GM18907 (cell line): Measurements from ENCODE around the gene UBE2D4.

ENCODE experiments used
- ATAC-seq: cut with Tn5 transposase; IDR thresholded peaks from one replicate; pipeline ENCODE4 v1.9.1; 2021; ENCODE audit warnings: mild to moderate bottlenecking, moderate library complexity; ENCODE audit not compliant: unreplicated experiment

UBE2D4 gene

DNA sequence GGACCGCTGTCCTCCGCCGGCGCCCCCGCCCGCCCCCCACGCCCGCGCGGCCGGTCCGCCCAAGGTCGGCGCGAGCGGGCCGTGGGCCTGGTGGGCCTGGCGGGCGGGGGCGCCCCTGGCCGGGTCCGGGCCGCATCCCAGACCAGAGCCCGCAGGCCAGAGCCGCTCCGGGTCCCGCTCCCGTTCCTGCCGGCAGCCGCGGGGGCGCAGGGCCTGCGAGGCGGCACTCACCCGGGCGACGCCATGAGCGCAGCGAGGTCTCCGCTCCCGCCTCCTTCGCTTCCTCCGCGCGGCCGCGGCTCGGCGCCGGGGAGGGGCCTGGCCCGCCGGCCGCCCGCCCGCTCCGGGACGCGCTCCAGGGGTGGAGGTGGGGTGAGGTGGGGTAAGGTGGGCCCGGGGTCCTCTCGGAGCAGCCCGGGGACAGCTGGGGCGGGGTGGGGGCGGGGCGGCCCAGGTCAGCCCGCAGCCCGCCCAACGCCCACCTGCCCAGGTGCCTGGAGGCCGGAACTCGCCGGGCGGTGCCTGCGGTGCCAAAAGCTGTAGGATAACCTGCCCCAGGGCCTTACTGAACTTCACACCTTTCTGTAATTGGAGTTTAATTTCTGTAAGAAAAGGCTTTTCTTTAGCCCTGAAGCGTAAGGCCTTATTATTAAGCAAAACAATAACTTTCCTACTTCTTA lies 19.8 kb upstream of the UBE2D4 start, which contains the start of gene URGCP:
URGCP (minus strand) TSS at position 266 of the 680 bp plus-strand sequence; CDS start at position 245, 21 bp downstream.
- peak; percentile 82 for ATAC-seq

DNA sequence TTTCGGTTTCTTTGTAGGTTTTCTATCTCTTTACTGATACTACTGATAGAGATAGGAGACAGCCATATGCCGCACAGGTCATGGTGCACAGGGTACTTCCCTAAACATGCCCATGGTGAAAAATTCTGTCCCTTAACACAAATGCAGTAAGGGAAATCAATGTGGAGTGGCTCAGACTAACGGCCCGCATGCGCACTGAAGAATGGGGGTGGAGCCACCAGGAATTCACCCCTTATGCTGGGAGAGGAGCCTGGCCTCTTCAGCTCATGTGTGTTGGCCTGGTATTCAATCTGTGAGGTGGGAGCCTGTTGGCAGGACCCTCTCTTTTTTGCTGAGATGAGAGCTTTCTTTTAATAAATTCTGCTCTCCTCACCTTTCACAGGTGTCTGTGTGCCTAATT lies 11.4 kb upstream of the UBE2D4 start:
- no peak for ATAC-seq

DNA sequence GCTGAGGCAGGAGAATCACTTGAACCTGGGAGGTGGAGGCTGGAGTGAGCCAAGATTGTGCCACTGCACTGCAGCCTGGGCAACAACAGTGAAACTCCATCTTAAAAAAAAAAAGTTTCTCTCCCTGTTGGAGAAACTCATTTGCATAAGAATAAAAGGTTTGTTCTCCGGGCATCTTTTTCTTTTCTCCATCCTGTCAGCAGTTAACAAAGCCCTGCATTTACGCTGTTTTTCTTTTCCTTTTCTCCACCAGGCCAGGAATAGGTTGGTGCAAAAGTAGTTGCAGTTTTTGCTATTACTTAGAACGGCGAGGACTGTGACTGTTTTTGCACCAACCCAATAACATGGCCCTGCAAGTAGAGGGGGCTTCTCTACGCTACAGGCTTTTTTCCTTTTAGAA lies 10.3 kb upstream of the UBE2D4 start:
- ATAC-seq: no peak

DNA sequence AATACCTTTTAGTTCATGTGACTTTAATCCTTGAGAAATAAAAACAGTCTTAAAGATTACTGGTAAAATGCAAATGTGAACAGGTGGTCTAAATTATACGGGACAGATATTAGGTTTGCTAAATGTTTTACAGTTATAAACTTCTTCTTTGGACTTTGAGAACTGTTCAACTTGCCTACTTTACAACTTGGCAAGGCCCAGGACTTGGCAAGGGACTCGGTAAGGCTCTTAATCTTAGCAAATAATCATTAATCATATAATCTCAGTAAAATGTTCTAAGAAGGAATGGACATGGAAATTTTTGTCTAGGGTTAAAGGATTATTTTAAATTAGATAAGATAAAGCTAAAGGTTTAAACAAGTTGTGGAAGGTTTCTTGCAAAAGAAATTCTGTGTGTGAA lies 4.8 kb upstream of the UBE2D4 start:
- ATAC-seq: no peak

DNA sequence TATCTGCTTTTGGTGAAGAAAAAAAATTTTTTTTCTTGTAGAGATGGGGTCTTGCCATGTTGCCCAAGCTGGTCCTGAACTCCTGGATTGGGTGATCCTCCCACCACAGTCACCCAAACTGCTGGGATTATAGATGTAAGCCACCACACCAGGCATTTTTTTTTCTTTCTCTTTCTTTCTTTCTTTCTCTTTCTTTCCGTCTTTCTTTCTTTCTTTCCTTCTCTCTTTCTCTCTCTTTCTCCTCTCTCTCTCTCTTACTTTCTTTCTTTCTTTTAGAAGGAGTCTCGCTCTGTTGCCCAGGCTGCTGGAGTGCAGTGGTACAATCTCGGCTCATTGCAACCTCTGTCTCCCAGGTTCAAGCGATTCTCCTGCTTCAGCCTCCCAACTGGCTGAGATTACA lies 3.5 kb upstream of the UBE2D4 start:
- no peak for ATAC-seq

DNA sequence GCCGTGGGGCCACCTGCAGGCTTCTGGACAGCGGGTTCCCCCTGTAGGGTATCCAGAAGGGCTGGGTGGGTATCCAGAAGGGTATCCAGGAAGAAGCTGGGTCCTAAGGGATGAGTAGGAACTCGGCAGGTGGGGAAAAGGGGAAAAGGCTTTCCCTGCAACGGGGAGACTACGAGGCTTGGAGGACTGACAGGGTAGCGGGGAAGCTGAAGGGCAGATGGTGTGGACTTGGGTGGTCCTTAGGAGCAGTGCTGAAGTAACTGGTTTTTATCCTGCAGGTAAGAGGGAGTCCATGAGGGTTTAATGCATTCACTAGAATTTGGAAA lies 525 bp downstream of the UBE2D4 start:
- ATAC-seq: peak; percentile 25

DNA sequence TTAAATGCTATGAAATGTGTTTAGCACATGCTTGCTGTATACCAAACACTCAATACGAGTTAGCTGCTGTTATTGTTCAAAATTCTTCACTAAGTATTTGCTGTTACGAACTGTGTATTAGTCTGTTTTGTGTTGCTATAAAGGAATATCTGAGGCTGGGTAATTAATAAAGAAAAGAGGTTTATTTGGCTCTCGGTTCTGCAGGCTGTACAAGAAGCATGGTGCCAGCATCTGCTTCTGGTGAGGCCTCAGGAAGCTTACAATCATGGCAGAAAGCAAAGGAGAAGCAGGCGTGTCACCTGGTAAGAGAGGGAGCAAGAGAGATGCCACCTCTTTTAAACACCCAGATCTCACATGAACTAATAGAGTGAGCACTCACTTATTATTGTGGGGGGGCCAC lies 1.6 kb downstream of the UBE2D4 start:
- no peak for ATAC-seq

DNA sequence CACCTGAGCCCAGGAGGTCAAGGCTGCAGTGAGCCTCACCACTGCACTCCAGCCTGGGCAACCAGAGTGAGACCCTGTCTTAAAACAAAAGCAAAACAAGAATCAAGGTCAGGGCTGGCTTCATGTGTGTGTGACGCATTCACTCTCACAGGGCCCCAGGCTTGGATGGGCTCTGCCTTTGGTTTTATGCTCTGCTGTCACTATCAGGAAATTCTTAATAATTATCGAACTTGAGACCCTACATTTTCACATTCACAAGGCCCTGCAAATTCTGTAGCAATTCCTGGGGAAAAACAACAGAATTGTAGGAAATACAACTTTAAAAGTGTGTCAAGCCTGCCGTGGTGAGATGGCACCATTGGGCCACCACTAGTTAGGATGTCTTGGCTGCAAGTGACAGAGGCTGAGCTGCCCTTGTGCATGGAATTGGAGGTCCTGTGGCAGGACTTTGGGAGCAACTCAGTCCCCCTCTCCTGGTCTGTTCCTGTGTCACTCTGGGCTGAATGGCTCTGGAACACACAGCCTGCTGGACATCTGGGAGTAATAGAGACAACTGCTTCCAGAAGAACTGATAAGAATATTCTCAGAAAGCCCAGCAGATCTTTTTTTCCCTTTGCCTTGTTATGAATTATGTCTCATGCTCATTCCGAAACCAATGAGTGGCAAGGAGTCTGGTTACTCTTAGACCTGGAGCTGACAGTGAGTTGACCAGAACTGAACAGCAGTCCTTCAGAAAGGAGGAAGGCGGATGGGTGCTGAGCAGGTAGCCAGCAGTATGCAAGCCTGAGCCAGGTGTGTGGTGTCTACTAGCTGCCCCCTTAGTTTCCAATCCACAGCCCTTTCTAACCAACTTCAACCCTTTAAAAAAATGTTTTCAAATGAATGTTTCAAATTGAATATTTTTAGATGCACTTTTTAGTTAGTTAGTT lies 3.6 kb downstream of the UBE2D4 start:
- no peak for ATAC-seq

DNA sequence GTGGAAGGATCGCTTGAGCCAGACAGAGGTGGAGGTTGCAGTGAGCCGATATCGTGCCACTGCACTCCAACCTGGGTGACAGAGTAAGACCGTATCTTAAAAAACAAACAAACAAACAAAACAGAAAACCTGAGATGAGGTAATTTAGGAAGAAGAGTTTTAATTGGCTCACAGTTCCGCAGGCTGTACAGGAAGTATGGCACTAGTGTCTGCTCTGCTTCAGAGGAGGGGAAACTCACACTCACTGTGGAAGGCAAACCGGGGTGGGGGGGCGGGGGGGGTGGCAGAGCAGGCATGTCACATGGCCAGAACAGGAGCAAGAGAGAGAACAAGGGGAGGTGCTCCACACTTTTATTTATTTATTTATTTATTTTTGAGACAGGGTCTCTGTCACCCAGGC lies 5.1 kb downstream of the UBE2D4 start:
- no peak for ATAC-seq

DNA sequence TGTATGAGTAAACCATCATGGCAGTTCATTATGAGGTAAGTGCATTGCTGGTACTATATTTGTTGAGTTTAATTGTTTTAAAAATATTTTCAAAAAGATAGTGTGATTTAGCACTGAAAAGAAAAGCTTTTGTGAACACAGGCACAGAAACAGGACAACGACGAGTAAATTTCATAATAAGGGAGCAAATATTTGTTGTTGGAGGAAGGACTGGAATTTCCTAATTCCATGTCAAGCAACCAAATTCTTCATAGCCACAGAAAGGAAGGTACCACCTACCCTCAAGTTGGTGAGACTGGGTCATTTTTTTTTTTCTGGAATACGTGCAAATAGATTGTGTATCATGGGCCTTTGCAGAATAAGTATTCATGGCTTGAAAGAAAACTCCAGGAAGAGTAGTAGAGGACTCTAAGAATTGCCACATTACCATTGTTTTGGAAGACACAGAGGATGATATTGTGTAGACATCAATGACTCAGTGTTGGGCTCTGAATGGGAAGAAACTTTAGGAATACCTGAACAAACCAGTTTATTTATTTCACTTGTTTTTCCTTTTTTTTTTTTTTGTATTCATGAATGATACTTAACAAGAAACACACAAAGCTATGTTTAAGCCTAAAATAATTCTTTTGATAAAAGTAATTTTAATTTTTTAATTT lies 7.8 kb downstream of the UBE2D4 start:
- no peak for ATAC-seq

DNA sequence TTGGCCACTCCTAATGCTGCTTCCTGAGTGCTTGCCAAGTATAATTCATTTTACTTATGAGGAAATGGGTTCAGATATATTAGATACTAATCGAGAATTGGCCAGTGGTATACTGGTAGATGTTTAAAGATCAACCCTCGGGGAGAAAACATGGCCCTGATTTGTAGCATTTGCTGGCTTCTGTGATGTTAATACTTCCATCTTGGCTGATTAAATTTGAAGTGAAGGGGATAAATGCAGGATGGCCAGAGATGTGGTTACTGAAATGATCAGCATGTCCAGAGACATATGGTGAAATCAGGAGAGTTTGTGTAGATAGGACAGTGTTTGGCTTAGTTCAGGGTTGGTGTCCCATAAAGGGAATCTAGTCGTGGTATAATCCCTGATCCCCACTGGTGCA lies 11.2 kb downstream of the UBE2D4 start:
- ATAC-seq: no peak

DNA sequence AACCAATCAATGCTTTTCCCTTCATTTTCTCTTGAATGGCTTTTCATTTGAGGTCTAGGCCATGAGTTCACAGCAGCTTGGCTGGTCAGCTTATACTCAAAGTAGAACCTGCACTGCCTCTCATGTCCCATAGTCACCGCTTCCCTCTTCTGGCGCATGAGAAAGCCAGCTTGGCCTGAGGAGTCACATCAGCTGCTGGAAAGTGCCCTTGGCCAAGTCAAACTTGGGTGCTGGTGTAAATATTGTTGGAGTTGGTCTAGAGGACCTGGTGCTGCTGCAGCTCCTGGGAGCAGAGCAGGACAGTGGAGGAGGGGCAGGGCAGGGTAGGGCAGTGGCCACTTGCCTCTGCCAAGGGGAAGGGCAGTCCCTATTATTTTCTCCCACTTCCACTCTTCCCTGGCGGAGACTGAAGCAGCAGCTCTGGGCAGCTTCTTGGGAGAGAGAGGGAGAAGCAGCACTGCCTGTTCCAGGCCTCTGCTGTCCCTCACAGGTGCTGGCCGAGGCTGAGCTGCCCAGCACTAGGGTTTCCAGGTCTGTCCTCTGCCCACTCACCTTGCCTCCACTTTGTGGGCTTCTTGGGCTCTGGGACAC lies 12.8 kb downstream of the UBE2D4 start:
- ATAC-seq: no peak

DNA sequence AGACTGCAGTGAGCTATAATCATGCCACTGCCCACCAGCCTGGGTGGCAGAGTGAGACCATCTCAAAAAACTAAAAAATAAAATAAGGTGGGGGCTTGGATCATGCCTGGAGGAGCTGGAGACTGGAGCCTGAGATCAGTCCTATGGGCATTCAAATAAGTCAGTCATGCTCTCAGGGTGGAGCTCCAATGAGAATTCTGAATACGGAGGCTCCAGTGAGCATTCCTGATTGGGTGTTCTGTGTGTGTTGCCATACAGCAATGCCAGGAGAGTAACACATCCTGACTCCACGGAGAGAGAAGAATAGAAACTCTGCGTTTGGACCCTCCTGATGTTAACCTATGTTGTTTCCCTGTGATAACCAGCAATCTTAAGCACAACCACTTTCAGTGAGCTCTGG lies 16.0 kb downstream of the UBE2D4 start:
- no peak for ATAC-seq

DNA sequence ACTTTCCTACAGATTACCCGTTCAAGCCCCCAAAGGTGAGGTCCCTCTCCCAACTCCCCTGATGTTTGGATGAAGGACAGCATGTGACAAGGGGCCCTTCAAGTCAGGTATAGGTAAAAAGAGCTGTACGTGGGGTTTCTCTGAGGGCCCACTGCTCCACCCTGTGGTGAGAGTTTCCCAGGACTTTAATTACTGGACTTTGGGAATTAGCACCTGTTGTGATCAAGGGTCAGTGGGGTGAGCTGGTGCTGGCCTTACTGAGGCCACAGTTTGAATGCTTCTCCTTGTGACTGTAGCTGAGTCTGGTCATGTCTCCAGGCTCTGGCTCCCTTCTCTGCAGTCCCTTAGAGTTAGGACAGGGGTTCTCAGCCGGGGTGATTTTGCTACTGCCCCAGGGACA lies 16.8 kb downstream of the UBE2D4 start:
- ATAC-seq: no peak

DNA sequence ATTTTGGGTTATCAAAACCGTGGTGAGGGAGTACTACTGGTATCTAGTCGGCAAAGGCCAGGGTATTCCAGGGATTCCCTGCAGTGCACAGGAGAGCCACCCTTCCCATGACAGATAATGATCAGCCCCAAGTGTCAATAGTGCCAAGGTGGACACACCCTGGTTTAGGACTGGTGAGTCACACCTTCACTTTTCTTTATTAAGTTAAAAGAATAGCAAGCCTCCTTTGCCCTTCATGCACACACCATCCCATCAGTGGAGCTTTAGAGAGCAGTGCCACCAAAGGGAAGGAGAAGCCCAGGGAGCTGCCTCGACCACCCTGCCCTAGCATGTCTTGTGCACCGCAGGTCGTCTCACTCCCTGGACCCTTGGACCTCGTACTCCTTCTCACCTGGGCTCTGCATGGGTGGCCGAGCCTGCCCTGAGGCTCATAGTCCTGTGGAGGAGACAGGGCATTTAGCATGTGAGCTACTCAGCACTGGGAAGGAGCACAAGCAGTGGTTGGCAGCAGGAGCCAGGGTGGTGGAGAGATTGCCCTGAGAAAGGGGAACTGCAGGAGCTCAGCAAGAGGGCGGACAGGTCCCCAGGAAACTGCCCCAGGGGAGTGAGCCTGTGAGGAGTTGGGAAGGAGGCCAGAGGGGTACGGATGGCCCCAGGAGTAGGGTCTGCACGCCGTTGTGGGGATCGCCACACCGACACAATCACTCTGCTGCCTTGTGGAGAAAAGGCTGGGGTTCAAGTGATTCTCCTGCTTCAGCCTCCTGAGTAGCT lies 17.4 kb downstream of the UBE2D4 start:
- ATAC-seq: no peak

DNA sequence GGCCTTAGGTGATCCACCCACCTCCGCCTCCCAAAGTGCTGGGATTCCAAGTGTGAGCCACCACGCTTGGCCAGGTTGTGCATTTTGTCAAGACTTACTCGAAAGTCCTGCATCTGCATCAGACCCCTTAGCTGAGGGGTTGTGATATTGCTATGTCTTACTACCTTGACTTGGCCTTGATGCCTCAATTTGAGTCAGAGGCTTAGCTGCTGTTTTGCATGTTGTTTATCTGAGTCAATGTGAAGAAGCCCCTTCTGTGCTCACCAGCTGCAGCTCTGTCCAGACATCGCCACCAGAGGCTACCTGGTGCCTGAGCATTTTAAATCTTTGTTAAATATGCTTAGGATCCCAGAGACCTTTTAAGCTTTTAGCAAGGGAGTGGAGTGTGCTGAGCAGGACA lies 18.1 kb downstream of the UBE2D4 start:
- no peak for ATAC-seq

DNA sequence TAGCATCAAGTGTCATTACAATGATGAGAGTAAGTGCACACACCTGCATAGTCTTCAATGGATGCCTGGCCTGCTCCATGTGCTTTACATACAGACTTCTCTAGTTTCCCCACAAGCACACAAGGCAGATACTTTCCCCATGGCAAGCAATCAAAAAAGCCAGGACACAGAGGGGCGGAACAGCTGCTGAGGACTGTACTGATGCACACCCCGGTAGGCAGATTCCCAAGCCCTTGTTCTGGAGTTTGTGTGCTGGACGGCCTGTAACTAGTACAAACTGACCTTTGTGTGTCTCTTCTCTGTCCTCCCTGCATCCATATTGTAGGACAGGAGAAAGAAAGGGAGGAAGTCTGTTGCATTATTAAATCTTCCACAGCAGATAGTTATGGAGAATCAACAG lies 25.8 kb downstream of the UBE2D4 start:
- ATAC-seq: no peak

DNA sequence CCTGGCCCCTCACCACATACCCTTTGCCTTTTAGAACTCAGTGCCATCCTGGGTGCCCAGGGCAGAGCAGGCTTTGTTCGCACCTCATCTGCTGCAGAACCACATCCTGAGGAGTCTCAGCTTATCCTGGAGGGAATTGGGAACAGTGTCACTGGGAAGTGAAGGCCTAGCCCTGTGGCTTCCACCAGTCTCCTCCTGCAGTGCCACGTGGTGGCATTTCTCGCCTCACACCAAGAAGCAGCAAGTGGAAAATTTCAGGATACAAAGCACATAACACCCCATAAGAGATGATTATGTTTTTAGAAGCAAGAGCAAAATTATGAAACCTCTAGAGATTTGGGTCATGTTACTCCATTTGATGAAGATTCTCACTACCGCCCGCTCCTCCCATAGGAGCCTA lies 26.8 kb downstream of the UBE2D4 start:
- ATAC-seq: no peak

DNA sequence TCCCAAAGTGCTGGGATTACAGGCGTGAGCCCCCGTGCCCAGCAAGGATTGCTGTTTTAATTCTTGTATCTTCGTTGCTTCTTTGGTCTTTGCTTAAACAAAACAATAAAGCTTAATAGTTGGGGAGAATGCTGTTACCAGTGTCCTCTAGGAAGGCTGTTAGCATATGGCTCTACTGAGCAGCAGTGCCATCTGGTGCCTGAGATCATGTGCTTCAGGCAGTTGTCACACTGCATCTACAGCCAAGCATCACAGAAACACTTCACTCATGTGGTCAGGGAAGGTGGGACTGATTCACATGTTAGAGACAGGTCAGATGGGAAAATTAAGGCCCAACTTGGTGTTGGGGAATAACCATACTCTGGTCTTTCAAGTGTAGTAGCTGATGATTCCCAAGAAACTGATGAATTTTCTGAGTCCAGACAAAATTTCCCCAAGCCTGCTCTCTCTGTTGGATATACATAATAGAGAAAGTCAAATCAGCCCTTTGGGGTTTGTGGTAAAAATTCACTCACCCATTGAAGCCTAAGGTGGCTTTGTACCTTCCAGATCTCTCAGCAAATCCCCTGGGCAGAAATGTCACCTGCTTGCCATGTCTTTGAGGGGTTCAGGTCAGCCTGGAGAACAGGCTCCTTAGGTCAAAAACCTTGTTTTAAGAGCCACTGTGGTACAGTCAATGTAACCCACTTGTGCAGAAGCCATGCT lies 28.4 kb downstream of the UBE2D4 start:
- ATAC-seq: peak; percentile 86

DNA sequence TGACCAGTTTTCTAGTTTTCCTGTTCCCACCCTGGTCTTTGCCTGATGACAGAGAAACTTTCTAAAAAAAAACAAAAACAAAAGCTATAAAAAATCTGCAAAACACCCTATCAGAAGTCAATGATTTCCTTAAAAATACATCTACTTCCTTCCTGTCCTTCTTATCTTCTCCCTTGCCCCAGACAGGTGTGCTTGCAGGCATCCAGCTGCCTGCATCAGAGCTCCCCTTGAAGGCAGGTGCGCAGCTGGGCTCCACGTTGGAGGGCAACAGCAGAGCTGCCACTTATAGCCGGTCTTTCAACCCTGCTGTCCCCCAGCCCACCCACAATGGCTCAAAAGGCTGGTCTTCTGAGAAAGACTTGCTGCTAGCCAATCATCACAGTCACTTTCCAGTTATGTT lies 29.8 kb downstream of the UBE2D4 start:
- no peak for ATAC-seq
